ENCODE measurements around the gene TES. TPM values are rescaled to one million over a fixed set of nuclear protein-coding genes. Genes with fewer than 3 reads are reported as not detected.
A peak's percentile ranks its signal among the peaks of the same experiment; 100 is the strongest.

Gene TES
- total and polyA plus RNA-seq, 9 of the 15 experiments (the other 6 are each of a cell fraction or from before 2014, with no cell fraction given): 20.7 to 61.6 (median 53.8) TPM

DNA sequence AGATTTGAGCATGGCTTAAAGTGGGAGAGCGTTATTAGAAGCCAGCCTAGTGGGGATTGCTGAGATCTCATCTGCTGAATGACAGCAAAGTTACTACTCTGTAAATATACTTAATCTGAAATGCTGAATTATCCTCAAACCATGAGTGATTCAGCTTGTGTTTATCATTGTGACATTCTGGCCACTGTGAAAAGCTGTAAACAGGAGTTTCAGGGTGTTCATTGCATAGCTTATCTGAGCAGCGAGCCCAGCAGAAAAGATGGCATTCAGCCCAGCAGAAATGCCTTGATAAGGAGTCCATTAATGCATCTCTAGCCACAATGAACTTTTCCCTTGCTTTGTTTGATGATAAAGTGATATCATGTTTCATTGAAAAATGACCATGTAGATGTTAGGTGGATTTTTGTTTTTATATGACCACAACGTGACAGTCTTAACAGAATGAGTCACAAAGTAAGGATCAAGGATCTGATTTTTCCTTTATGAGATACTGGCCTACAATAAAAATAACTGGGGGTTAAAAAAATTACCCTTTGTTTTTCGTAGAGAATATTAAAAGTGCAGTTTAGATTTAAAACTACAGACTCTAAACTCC lies 7.8 kb downstream of the TES start (continued):
- TF ChIP-seq WHSC1 (IDR thresholded peaks at IDR 0.05; ENCODE audit: low read length): no peak
- TF ChIP-seq ARID1B (IDR thresholded peaks at IDR 0.05): peak; percentile 95
- TF ChIP-seq LCOR (CRISPR knock-in tag; IDR thresholded peaks at IDR 0.05): peak; percentile 89
- peak; percentile 68; the same call in 1 of the 2 replicates for TF ChIP-seq ZEB2 (IDR thresholded peaks at IDR 0.05)
- TF ChIP-seq, protein P1, sequence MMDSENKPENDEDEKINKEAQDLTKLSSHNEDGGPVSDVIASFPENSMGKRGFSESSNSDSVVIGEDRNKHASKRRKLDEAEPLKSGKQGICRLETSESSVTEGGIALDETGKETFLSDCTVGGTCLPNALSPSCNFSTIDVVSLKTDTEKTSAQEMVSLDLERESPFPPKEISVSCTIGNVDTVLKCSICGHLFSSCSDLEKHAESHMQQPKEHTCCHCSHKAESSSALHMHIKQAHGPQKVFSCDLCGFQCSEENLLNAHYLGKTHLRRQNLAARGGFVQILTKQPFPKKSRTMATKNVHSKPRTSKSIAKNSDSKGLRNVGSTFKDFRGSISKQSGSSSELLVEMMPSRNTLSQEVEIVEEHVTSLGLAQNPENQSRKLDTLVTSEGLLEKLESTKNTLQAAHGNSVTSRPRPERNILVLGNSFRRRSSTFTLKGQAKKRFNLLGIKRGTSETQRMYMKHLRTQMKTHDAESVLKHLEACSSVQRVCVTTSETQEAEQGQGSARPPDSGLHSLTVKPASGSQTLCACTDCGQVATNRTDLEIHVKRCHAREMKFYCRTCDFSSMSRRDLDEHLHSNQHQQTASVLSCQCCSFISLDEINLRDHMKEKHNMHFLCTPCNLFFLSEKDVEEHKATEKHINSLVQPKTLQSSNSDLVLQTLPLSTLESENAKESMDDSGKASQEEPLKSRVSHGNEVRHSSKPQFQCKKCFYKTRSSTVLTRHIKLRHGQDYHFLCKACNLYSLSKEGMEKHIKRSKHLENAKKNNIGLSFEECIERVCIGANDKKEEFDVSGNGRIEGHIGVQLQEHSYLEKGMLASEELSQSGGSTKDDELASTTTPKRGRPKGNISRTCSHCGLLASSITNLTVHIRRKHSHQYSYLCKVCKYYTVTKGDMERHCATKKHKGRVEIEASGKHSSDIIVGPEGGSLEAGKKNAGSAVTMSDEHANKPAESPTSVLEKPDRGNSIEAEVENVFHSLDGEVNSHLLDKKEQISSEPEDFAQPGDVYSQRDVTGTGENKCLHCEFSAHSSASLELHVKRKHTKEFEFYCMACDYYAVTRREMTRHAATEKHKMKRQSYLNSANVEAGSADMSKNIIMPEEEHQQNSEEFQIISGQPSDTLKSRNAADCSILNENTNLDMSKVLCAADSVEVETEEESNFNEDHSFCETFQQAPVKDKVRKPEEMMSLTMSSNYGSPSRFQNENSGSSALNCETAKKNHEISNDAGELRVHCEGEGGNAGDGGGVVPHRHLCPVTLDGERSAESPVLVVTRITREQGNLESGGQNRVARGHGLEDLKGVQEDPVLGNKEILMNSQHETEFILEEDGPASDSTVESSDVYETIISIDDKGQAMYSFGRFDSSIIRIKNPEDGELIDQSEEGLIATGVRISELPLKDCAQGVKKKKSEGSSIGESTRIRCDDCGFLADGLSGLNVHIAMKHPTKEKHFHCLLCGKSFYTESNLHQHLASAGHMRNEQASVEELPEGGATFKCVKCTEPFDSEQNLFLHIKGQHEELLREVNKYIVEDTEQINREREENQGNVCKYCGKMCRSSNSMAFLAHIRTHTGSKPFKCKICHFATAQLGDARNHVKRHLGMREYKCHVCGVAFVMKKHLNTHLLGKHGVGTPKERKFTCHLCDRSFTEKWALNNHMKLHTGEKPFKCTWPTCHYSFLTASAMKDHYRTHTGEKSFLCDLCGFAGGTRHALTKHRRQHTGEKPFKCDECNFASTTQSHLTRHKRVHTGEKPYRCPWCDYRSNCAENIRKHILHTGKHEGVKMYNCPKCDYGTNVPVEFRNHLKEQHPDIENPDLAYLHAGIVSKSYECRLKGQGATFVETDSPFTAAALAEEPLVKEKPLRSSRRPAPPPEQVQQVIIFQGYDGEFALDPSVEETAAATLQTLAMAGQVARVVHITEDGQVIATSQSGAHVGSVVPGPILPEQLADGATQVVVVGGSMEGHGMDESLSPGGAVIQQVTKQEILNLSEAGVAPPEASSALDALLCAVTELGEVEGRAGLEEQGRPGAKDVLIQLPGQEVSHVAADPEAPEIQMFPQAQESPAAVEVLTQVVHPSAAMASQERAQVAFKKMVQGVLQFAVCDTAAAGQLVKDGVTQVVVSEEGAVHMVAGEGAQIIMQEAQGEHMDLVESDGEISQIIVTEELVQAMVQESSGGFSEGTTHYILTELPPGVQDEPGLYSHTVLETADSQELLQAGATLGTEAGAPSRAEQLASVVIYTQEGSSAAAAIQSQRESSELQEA (IDR thresholded peaks at IDR 0.05; ENCODE audit: low read depth): no peak
- TF ChIP-seq SIN3B (IDR thresholded peaks at IDR 0.05; ENCODE audit: low read depth): no peak
- TF ChIP-seq ZNF586 (CRISPR knock-in tag; conservative IDR thresholded peaks at IDR 0.05): no peak
- TF ChIP-seq NCOR1 (IDR thresholded peaks at IDR 0.05): peak; percentile 91
- TF ChIP-seq, protein P2, sequence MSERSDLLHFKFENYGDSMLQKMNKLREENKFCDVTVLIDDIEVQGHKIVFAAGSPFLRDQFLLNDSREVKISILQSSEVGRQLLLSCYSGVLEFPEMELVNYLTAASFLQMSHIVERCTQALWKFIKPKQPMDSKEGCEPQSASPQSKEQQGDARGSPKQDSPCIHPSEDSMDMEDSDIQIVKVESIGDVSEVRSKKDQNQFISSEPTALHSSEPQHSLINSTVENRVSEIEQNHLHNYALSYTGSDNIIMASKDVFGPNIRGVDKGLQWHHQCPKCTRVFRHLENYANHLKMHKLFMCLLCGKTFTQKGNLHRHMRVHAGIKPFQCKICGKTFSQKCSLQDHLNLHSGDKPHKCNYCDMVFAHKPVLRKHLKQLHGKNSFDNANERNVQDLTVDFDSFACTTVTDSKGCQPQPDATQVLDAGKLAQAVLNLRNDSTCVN (CRISPR knock-in tag; IDR thresholded peaks at IDR 0.05): no peak
- peak; percentile 91 for TF ChIP-seq CBFA2T2 (conservative IDR thresholded peaks at IDR 0.05)
- no peak for TF ChIP-seq SMC3 (conservative IDR thresholded peaks at IDR 0.05; ENCODE audit: insufficient read depth, low read depth, low read length)
- no peak for TF ChIP-seq ZNF165 (CRISPR knock-in tag; IDR thresholded peaks at IDR 0.05; ENCODE audit: borderline replicate concordance)
- no peak for TF ChIP-seq ZNF76 (CRISPR knock-in tag; IDR thresholded peaks at IDR 0.05; ENCODE audit: borderline replicate concordance)
- TF ChIP-seq SPI1 (IDR thresholded peaks at IDR 0.05; ENCODE audit: borderline replicate concordance, low read depth, low read length): no peak
- TF ChIP-seq, protein P3, sequence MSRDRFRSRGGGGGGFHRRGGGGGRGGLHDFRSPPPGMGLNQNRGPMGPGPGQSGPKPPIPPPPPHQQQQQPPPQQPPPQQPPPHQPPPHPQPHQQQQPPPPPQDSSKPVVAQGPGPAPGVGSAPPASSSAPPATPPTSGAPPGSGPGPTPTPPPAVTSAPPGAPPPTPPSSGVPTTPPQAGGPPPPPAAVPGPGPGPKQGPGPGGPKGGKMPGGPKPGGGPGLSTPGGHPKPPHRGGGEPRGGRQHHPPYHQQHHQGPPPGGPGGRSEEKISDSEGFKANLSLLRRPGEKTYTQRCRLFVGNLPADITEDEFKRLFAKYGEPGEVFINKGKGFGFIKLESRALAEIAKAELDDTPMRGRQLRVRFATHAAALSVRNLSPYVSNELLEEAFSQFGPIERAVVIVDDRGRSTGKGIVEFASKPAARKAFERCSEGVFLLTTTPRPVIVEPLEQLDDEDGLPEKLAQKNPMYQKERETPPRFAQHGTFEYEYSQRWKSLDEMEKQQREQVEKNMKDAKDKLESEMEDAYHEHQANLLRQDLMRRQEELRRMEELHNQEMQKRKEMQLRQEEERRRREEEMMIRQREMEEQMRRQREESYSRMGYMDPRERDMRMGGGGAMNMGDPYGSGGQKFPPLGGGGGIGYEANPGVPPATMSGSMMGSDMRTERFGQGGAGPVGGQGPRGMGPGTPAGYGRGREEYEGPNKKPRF (IDR thresholded peaks at IDR 0.05; ENCODE audit: low read depth, low read length): no peak
- no peak for TF ChIP-seq ZNF398 (CRISPR knock-in tag; IDR thresholded peaks at IDR 0.05)

Data from K562 (cell line).